T-helper 2 cell treated with Interferon-gamma antibody and Interleukin-4, amounts not matched to agents 5 μg/mL and 100 μg/mL, for 36 hours (primary cell): ENCODE data around the gene FANK1.
"Not testable (repeated sequence)": the region's sequence is repeated elsewhere in the genome, so short reads cannot be mapped to it uniquely, and the experiment has no call there.

ENCODE experiments used
- DNase-seq: peaks from one replicate; pipeline ENCODE4 v3.0.0; 2021; ENCODE audit warnings: low spot score
- H3K27ac Mint-ChIP-seq: one replicate; pipeline ENCODE4 v1.8.0; 2021; ENCODE audit warnings: mild to moderate bottlenecking, mixed read lengths
- H3K27me3 Mint-ChIP-seq: one replicate; pipeline ENCODE4 v1.8.0; 2021; ENCODE audit warnings: low read depth, mixed read lengths
- H3K36me3 Mint-ChIP-seq: one replicate; pipeline ENCODE4 v1.8.0; 2021; ENCODE audit warnings: low read depth, mixed read lengths
- H3K4me1 Mint-ChIP-seq: one replicate; pipeline ENCODE4 v1.8.0; 2021; ENCODE audit warnings: low read depth, mixed read lengths
- H3K4me3 Mint-ChIP-seq: one replicate; pipeline ENCODE4 v1.8.0; 2022; ENCODE audit warnings: mild to moderate bottlenecking, moderate library complexity, mixed read lengths
- H3K9me3 Mint-ChIP-seq: one replicate; pipeline ENCODE4 v1.8.0; 2021; ENCODE audit warnings: mixed read lengths

The FANK1 gene

GRCh38 chr10:126047749-126048148, 151.4 kb downstream of the FANK1 start:
- not testable (repeated sequence) for DNase-seq, H3K4me1 Mint-ChIP-seq, H3K36me3 Mint-ChIP-seq, H3K4me3 Mint-ChIP-seq, H3K27me3 Mint-ChIP-seq, H3K9me3 Mint-ChIP-seq, H3K27ac Mint-ChIP-seq

- no peak for DNase-seq
- no peaks in the 10 kb centered on the region for H3K36me3 Mint-ChIP-seq
- no peak overlapping the region for H3K27ac Mint-ChIP-seq
- no peaks in the 10 kb centered on the region for H3K27me3 Mint-ChIP-seq
- H3K9me3 Mint-ChIP-seq = no peaks in the 10 kb centered on the region
- H3K4me3 Mint-ChIP-seq = no peak overlapping the region
- H3K4me1 Mint-ChIP-seq = no peaks in the 10 kb centered on the region
Measured at GRCh38 chr10:126049759-126050700, 153.7 kb downstream of the FANK1 start.

- H3K36me3 Mint-ChIP-seq = no peaks in the 10 kb centered on the region
- no peak for DNase-seq
- no peaks in the 10 kb centered on the region for H3K4me1 Mint-ChIP-seq
- H3K27me3 Mint-ChIP-seq = no peaks in the 10 kb centered on the region
- H3K9me3 Mint-ChIP-seq = no peaks in the 10 kb centered on the region
- no peak overlapping the region for H3K4me3 Mint-ChIP-seq
- no peak overlapping the region for H3K27ac Mint-ChIP-seq
Measured at GRCh38 chr10:126052171-126052570, 155.8 kb downstream of the FANK1 start.

GRCh38 chr10:126054191-126054590, 157.8 kb downstream of the FANK1 start:
- no peak overlapping the region for H3K4me3 Mint-ChIP-seq
- no peaks in the 10 kb centered on the region for H3K9me3 Mint-ChIP-seq
- DNase-seq = no peak
- no peaks in the 10 kb centered on the region for H3K4me1 Mint-ChIP-seq
- no peaks in the 10 kb centered on the region for H3K36me3 Mint-ChIP-seq
- peaks cover 1% of the 10 kb centered on the region for H3K27me3 Mint-ChIP-seq
- no peak overlapping the region for H3K27ac Mint-ChIP-seq

GRCh38 chr10:126057494-126057893, 161.1 kb downstream of the FANK1 start:
- H3K4me3 Mint-ChIP-seq = no peak overlapping the region
- no peaks in the 10 kb centered on the region for H3K36me3 Mint-ChIP-seq

GRCh38 chr10:126058104-126058503, 161.7 kb downstream of the FANK1 start:
- H3K9me3 Mint-ChIP-seq = no peaks in the 10 kb centered on the region
- H3K36me3 Mint-ChIP-seq = no peaks in the 10 kb centered on the region
- H3K27me3 Mint-ChIP-seq = peaks cover 2% of the 10 kb centered on the region
- H3K4me3 Mint-ChIP-seq = no peak overlapping the region
- no peaks in the 10 kb centered on the region for H3K4me1 Mint-ChIP-seq
- DNase-seq = no peak
- H3K27ac Mint-ChIP-seq = no peak overlapping the region

More at GRCh38 chr10:126057494-126057893, 161.1 kb downstream of the FANK1 start:
- Mint-ChIP-seq H3K4me1 (no peaks in the 10 kb centered on the region), H3K27ac (no peak overlapping the region), H3K27me3 (peaks cover 2% of the 10 kb centered on the region), H3K9me3 (no peaks in the 10 kb centered on the region)
- no peak for DNase-seq

GRCh38 chr10:126058507-126058906, 162.1 kb downstream of the FANK1 start:
- Mint-ChIP-seq H3K27ac (no peak overlapping the region), H3K4me3 (no peak overlapping the region), H3K4me1 (no peaks in the 10 kb centered on the region), H3K36me3 (no peaks in the 10 kb centered on the region), H3K27me3 (peaks cover 2% of the 10 kb centered on the region), H3K9me3 (no peaks in the 10 kb centered on the region)
- no peak for DNase-seq
